GM19025 (cell line): ENCODE data around the gene SATB1.
"Not testable (repeated sequence)": the region's sequence is repeated elsewhere in the genome, so short reads cannot be mapped to it uniquely, and the experiment has no call there.

Experiments
- ATAC-seq: cut with Tn5 transposase; IDR thresholded peaks from one replicate; pipeline ENCODE4 v1.9.1; 2021; ENCODE audit warnings: mild to moderate bottlenecking, low read depth, moderate library complexity; ENCODE audit not compliant: unreplicated experiment

The SATB1 gene

GRCh38 chr3:18424729-18425640, at the start of gene SATB1:
SATB1 (minus strand) TSS chr3:18425339; CDS start chr3:18420967, 4,372 bp downstream.
- peak; percentile 47 for ATAC-seq

- no peak for ATAC-seq
These were observed 49.1 kb upstream of the SATB1 start for GRCh38 chr3:18474202-18474601.

- no peak for ATAC-seq
These were observed 44.6 kb upstream of the SATB1 start for GRCh38 chr3:18469775-18470174.

GRCh38 chr3:18466136-18466535, 41.0 kb upstream of the SATB1 start:
- ATAC-seq = no peak

GRCh38 chr3:18454766-18455165, 29.6 kb upstream of the SATB1 start:
- ATAC-seq = no peak

- ATAC-seq = not testable (repeated sequence)
These were observed 24.5 kb upstream of the SATB1 start for GRCh38 chr3:18449618-18450017.

GRCh38 chr3:18447720-18448119, 22.6 kb upstream of the SATB1 start:
- ATAC-seq = no peak

- no peak for ATAC-seq
These were observed 21.1 kb upstream of the SATB1 start for GRCh38 chr3:18446149-18446825.

- ATAC-seq = no peak
These were observed 20.4 kb upstream of the SATB1 start for GRCh38 chr3:18445401-18446148.

GRCh38 chr3:18444595-18445400, 19.7 kb upstream of the SATB1 start:
- peak; percentile 90 for ATAC-seq

- ATAC-seq = no peak
These were observed 18.8 kb upstream of the SATB1 start for GRCh38 chr3:18443665-18444594.

- no peak for ATAC-seq
These were observed 17.9 kb upstream of the SATB1 start for GRCh38 chr3:18442756-18443664.

GRCh38 chr3:18441551-18441950, 16.4 kb upstream of the SATB1 start:
- ATAC-seq = no peak

- ATAC-seq = no peak
These were observed 15.1 kb upstream of the SATB1 start for GRCh38 chr3:18440066-18440722.

- no peak for ATAC-seq
These were observed 14.1 kb upstream of the SATB1 start for GRCh38 chr3:18439281-18439680.

- no peak for ATAC-seq
These were observed 13.4 kb upstream of the SATB1 start for GRCh38 chr3:18438586-18438985.

- no peak for ATAC-seq
These were observed 11.1 kb upstream of the SATB1 start for GRCh38 chr3:18436213-18436612.

GRCh38 chr3:18434711-18435110, 9.6 kb upstream of the SATB1 start:
- ATAC-seq = no peak
